Stimulated activated CD8-positive, alpha-beta memory T cell treated with anti-CD3 and anti-CD28 coated beads, Interleukin-15, amount 100 ng/mL, for 48 hours (primary cell): ENCODE data around the gene IL17RA.

ENCODE experiments used
- DNase-seq, 2 donors: peaks; one replicate each; pipeline ENCODE4 v3.0.0-alpha.2; 2020; ENCODE audit warnings: low read depth in 2 of 2

The IL17RA gene

GRCh38 chr22:17157714-17158113 is 72.9 kb downstream of the IL17RA start:
- DNase-seq, result no peak

GRCh38 chr22:17158176-17158567 is 73.4 kb downstream of the IL17RA start:
- no peak for DNase-seq

GRCh38 chr22:17158568-17159503 is 74.0 kb downstream of the IL17RA start, which contains the start of gene HDHD5:
HDHD5 (minus strand) TSS chr22:17159277; CDS start chr22:17159251, 26 bp downstream.
- peak; percentile 77 to 80 for DNase-seq

- DNase-seq, result peak; percentile 27 to 63
These were observed 74.7 kb downstream of the IL17RA start for GRCh38 chr22:17159504-17159951.

GRCh38 chr22:17161991-17162390 is 77.2 kb downstream of the IL17RA start:
- no peak for DNase-seq

GRCh38 chr22:17162731-17163130 is 77.9 kb downstream of the IL17RA start:
- DNase-seq, result no peak

- no peak for DNase-seq
These were observed 79.7 kb downstream of the IL17RA start for GRCh38 chr22:17164392-17165024.
